Measurements from ENCODE around the gene TMEM231.
"Not testable (repeated sequence)": the region's sequence is repeated elsewhere in the genome, so short reads cannot be mapped to it uniquely, and the experiment has no call there.

DNA sequence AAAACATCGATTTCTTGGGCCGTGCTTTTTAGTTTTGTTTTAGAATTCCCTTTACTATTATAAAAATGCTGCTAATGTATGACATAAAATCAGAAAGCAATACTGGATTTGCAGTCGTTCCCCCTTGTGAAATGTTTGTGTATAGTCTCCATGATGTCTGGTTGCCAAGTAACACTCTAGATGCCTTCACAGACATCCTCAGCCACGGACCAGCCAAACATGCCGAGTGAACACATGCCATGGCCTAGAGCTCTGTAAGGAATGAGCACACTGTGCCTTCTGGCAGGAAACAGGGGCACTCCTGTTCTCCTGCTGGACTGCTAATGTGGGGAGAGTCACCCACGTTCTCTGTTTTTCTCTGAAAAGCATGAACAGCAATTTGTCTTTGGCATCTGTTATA, 54.2 kb downstream of the TMEM231 start:
- TF ChIP-seq, protein P1, sequence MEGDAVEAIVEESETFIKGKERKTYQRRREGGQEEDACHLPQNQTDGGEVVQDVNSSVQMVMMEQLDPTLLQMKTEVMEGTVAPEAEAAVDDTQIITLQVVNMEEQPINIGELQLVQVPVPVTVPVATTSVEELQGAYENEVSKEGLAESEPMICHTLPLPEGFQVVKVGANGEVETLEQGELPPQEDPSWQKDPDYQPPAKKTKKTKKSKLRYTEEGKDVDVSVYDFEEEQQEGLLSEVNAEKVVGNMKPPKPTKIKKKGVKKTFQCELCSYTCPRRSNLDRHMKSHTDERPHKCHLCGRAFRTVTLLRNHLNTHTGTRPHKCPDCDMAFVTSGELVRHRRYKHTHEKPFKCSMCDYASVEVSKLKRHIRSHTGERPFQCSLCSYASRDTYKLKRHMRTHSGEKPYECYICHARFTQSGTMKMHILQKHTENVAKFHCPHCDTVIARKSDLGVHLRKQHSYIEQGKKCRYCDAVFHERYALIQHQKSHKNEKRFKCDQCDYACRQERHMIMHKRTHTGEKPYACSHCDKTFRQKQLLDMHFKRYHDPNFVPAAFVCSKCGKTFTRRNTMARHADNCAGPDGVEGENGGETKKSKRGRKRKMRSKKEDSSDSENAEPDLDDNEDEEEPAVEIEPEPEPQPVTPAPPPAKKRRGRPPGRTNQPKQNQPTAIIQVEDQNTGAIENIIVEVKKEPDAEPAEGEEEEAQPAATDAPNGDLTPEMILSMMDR (IDR thresholded peaks at IDR 0.05) = not testable (repeated sequence)
- TF ChIP-seq POLR2A (IDR thresholded peaks at IDR 0.05) = not testable (repeated sequence)
